B cell (primary cell): ENCODE results near the gene PNKD. TPM values are rescaled to one million over a fixed set of nuclear protein-coding genes. Genes with fewer than 3 reads are reported as not detected.

Source experiments
- ATAC-seq: fragments of 200-7000 bp; cut with Tn5 transposase; one replicate; pipeline ENCODE4 v1.10.0; 2021; ENCODE audit warnings: low read depth, mild to moderate bottlenecking, moderate number of reproducible peaks, moderate library complexity
- CTCF ChIA-PET: fragments of 350-600 bp; sonication (Branson Sonifier 250); formaldehyde crosslinking; loops from one replicate; lab custom pipeline; 2021; ENCODE audit warnings: antibody characterized with exemption, inconsistent platforms; lab: Charles Lee
- POLR2A ChIA-PET: fragments of 350-600 bp; sonication (Branson Sonifier 250); formaldehyde crosslinking; loops from one replicate; lab custom pipeline; 2021; ENCODE audit warnings: antibody characterized with exemption; lab: Charles Lee
- DNase-seq: peaks from one replicate; pipeline ENCODE4 v3.0.0; 2013
- H2AFZ ChIP-seq: 2 replicates; pipeline ENCODE4 v1.6.1; 2012; ENCODE audit warnings: mild to moderate bottlenecking, low read depth, low read length; ENCODE audit not compliant: insufficient read depth, poor library complexity, severe bottlenecking
- H3K27ac ChIP-seq, 2 donors: 1 replicate in 1 of 2; 2 replicates in 1 of 2; pipeline ENCODE4 v1.5.1; 2012 to 2013; ENCODE audit warnings: low read length in 2 of 2, mild to moderate bottlenecking in 2 of 2, moderate library complexity in 1 of 2
- H3K27me3 ChIP-seq, 4 experiments: fragments of 200-600 bp in 1 of 4; sonication (generic) in 1 of 4; replicated peaks in 1 of 4; 1 replicate in 2 of 4; 2 replicates in 2 of 4; pipeline versions ENCODE4 v1.6.1 to v1.7.0; 2013 to 2016; ENCODE audit warnings: low read length in 3 of 4, mild to moderate bottlenecking in 2 of 4, mixed read lengths in 1 of 4, moderate library complexity in 1 of 4; ENCODE audit not compliant: insufficient read depth in 4 of 4, control insufficient read depth in 3 of 4; ENCODE audit errors: control extremely low read depth in 1 of 4
- H3K36me3 ChIP-seq, 2 experiments: replicated peaks in 1 of 2; 1 replicate in 1 of 2; 2 replicates in 1 of 2; pipeline versions ENCODE4 v1.6.1 to v1.7.1; 2013; ENCODE audit warnings: low read length in 1 of 2; ENCODE audit not compliant: insufficient read depth in 2 of 2, control insufficient read depth in 1 of 2; ENCODE audit errors: control extremely low read depth in 1 of 2, extremely low read depth in 1 of 2
- H3K4me1 ChIP-seq, 2 donors: fragments of 200-600 bp in 1 of 2; sonication (generic) in 1 of 2; 1 replicate in 1 of 2; 2 replicates in 1 of 2; pipeline versions ENCODE4 v1.5.1 to v1.6.1; 2013 to 2017; ENCODE audit warnings: low read length in 2 of 2; ENCODE audit not compliant: control insufficient read depth in 2 of 2, insufficient read depth in 2 of 2
- H3K4me2 ChIP-seq: replicated peaks from 2 replicates; pipeline ENCODE3; 2012; ENCODE audit warnings: mild to moderate bottlenecking, low read depth, low read length; ENCODE audit not compliant: poor library complexity, severe bottlenecking
- H3K4me3 ChIP-seq, 5 experiments: fragments of 200-600 bp in 1 of 5; sonication (generic) in 1 of 5; 1 replicate in 3 of 5; 2 replicates in 2 of 5; pipeline versions ENCODE4 v1.5.1 to v1.7.0; 2011 to 2016; ENCODE audit warnings: low read length in 4 of 5, mild to moderate bottlenecking in 4 of 5, low read depth in 2 of 5, control low read depth in 1 of 5, moderate library complexity in 1 of 5; ENCODE audit not compliant: insufficient read depth in 1 of 5; ENCODE audit errors: control extremely low read depth in 1 of 5, extremely low read depth in 1 of 5
- H3K79me2 ChIP-seq: fragments of 200-600 bp; sonication (generic); one replicate; pipeline ENCODE4 v1.6.0; 2016; ENCODE audit warnings: low read length; ENCODE audit not compliant: control insufficient read depth, insufficient read depth
- H3K9ac ChIP-seq: fragments of 200-600 bp; sonication (generic); 2 replicates; pipeline ENCODE4 v1.6.1; 2017; ENCODE audit warnings: mild to moderate bottlenecking, low read length, moderate library complexity
- H3K9me3 ChIP-seq, 3 donors: one replicate each; pipeline versions ENCODE4 v1.6.1 to v1.7.1; 2013; ENCODE audit warnings: low read length in 2 of 3; ENCODE audit not compliant: control insufficient read depth in 2 of 3, insufficient read depth in 1 of 3; ENCODE audit errors: control extremely low read depth in 1 of 3
- H4K20me1 ChIP-seq: 2 replicates; pipeline ENCODE4 v1.6.0; 2012; ENCODE audit warnings: mild to moderate bottlenecking, low read length; ENCODE audit not compliant: insufficient read depth, control insufficient read depth, poor library complexity, severe bottlenecking
- H3K27ac Mint-ChIP-seq: one replicate; pipeline ENCODE4 v1.8.0; 2021; ENCODE audit warnings: mixed read lengths
- H3K27me3 Mint-ChIP-seq: one replicate; pipeline ENCODE4 v1.8.0; 2021; ENCODE audit warnings: mixed read lengths
- H3K4me1 Mint-ChIP-seq: one replicate; pipeline ENCODE4 v1.8.0; 2021; ENCODE audit warnings: mixed read lengths
- H3K4me3 Mint-ChIP-seq: one replicate; pipeline ENCODE4 v1.8.0; 2021; ENCODE audit warnings: mixed read lengths
- H3K9me3 Mint-ChIP-seq: one replicate; pipeline ENCODE4 v1.8.0; 2022; ENCODE audit warnings: mixed read lengths; ENCODE audit not compliant: insufficient read depth
- EZH2 ChIP-seq: IDR thresholded peaks from 2 replicates; pipeline ENCODE4 v1.6.1; 2012; ENCODE audit warnings: borderline replicate concordance, low read depth, mild to moderate bottlenecking, moderate library complexity, low read length; ENCODE audit not compliant: insufficient read depth, poor library complexity, severe bottlenecking
- WGBS: methylation state at CpG from one replicate; pipeline ENCODE4 v1.1.5; 2013; ENCODE audit warnings: missing lambda C conversion rate; ENCODE audit not compliant: insufficient coverage; 5-methylcytosine and 5-hydroxymethylcytosine counted together
- intact Hi-C: fragments of 100-400 bp; cut with micrococcal nuclease; formaldehyde crosslinking; loops from one replicate; pipeline ENCODE4 v1.10.0; 2022
- polyA plus RNA-seq: library from polyadenylated mRNA; depleted of rRNA; stranded (reverse); fragments of >200 nt; gene quantifications from 2 replicates; pipeline ENCODE4 v1.2.3, GENCODE V29; 2012
- total RNA-seq, 2 donors: library from RNA; stranded (reverse); fragments of 120-200 nt in 1 of 2; gene quantifications; 1 replicate in 1 of 2; 2 replicates in 1 of 2; pipeline versions ENCODE4 v1.2.3 to v1.2.4, GENCODE V29; 2013 to 2022
- TF ChIP-seq, protein P1 (sequence below): fragments of 200-600 bp; IDR thresholded peaks from one replicate; pipeline ENCODE4 v1.8.0; 2022; ENCODE audit warnings: antibody characterized with exemption, mild to moderate bottlenecking

PNKD gene
- total and polyA plus RNA-seq, 2 donors (not counting 1 experiment from before 2014, with no cell fraction given) = 29.7 to 55.8 TPM

DNA sequence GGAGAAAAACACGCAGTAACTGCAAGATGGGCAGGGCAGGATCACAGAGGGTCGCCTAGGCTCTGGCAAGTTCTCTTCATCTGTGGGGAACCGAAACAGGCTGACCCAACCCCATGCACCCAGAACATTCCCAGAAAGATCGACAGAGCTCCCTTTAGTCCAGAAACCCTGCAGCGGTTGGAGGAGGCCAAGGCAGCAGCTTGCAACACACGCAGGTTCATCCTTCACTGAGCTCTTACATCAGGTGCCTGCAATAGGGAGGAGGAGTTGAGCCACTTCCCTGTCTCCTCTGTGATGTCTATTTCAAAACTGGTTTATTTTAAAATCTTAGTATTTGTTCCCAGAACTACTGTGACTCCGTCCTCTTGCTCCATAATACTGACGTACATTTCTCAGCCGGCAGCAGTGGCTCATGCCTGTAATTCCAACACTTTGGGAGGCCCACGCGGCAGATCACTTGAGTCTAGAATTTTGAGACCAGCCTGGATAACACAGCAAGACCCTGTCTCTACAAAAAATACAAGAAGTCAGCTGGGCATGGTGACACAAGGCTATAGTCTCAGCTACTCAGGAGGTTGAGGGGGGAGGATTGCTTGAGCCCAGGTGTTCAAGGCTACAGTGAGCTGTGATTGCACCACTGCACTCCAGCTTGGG lies 100.2 kb downstream of the PNKD start:
- no peaks in the 10 kb centered on the region for H3K79me2 ChIP-seq
- DNase-seq (peak; percentile 35), ATAC-seq (no peak)
- intact Hi-C loops = no loop called here
- H3K4me2 ChIP-seq = peak overlapping the region; percentile 20
- peak overlapping the region in 1 of 2 donors; percentile 49 for H3K27ac ChIP-seq
- H3K36me3 ChIP-seq = no peaks in the 10 kb centered on the region
- H3K4me1 Mint-ChIP-seq = peaks cover 28% of the 10 kb centered on the region
- H3K4me3 ChIP-seq = no peak overlapping the region
- H3K27me3 ChIP-seq = no peaks in the 10 kb centered on the region
- ChIA-PET POLR2A (no interaction called here), CTCF (interaction anchor here (1.3 to 2.5 kb wide), 4 partner anchors 13 to 98 kb away, joined by 3 to 11 read pairs (median 6); no protein-coding TSS in a partner anchor)
- H3K4me1 ChIP-seq = peaks cover 19 to 41% of the 10 kb centered on the region in 2 donors
- H3K4me3 Mint-ChIP-seq = peak overlapping the region; percentile 13
- no peaks in the 10 kb centered on the region for H3K9me3 Mint-ChIP-seq
- H3K9me3 ChIP-seq = peaks cover 0 to 10% (median 2%) of the 10 kb centered on the region in 3 donors
- peak overlapping the region; percentile 34 for H3K27ac Mint-ChIP-seq
- H2AFZ ChIP-seq = no peak overlapping the region
- H3K27me3 Mint-ChIP-seq = no peaks in the 10 kb centered on the region
- no peak overlapping the region for H3K9ac ChIP-seq
- TF ChIP-seq EZH2 = no peak
- TF ChIP-seq, protein P1, sequence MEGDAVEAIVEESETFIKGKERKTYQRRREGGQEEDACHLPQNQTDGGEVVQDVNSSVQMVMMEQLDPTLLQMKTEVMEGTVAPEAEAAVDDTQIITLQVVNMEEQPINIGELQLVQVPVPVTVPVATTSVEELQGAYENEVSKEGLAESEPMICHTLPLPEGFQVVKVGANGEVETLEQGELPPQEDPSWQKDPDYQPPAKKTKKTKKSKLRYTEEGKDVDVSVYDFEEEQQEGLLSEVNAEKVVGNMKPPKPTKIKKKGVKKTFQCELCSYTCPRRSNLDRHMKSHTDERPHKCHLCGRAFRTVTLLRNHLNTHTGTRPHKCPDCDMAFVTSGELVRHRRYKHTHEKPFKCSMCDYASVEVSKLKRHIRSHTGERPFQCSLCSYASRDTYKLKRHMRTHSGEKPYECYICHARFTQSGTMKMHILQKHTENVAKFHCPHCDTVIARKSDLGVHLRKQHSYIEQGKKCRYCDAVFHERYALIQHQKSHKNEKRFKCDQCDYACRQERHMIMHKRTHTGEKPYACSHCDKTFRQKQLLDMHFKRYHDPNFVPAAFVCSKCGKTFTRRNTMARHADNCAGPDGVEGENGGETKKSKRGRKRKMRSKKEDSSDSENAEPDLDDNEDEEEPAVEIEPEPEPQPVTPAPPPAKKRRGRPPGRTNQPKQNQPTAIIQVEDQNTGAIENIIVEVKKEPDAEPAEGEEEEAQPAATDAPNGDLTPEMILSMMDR = no peak
- 90% methylated on average over 9 of the region's 11 CpGs for WGBS
- H4K20me1 ChIP-seq = no peaks in the 10 kb centered on the region

DNA sequence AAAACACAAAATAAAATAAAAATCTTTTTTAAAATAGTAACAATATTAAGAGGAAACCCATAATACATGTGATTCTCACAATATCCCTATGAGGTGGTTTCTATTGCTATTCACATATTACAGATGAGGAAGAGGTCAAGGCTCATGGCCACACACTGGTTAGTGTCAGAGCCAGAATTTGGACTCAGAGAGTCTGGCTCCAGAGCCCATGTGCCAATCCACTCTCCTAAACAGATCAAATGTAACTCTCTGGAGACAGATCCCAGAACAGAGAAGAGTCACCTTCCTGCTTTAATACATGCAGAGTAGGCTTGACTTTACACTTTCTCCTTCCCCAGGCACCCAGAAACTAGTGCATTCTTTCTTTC lies 101.6 kb downstream of the PNKD start:
- Histone ChIP-seq H3K36me3 (no peaks in the 10 kb centered on the region), H3K9me3 (peaks cover 0 to 4% (median 0%) of the 10 kb centered on the region in 3 donors), H3K27ac (no peak overlapping the region), H3K4me2 (no peak overlapping the region), H4K20me1 (no peaks in the 10 kb centered on the region), H3K9ac (no peak overlapping the region), H2AFZ (no peak overlapping the region), H3K4me1 (peaks cover 19 to 41% of the 10 kb centered on the region in 2 donors), H3K79me2 (no peaks in the 10 kb centered on the region), H3K27me3 (no peaks in the 10 kb centered on the region), H3K4me3 (no peak overlapping the region)
- Mint-ChIP-seq H3K4me1 (peaks cover 28% of the 10 kb centered on the region), H3K27me3 (no peaks in the 10 kb centered on the region), H3K27ac (no peak overlapping the region), H3K4me3 (no peak overlapping the region), H3K9me3 (no peaks in the 10 kb centered on the region)
- POLR2A ChIA-PET = no interaction called here
- intact Hi-C loops = no loop called here
- CTCF ChIA-PET = interaction anchor here (1.7 kb wide), 1 partner anchor 16 kb away, joined by 4 read pairs; the partner anchor contains the start of gene CATIP
- no peak for TF ChIP-seq EZH2
- TF ChIP-seq, protein P1 = no peak
- DNase-seq = no peak
- ATAC-seq = no peak
